Upper lobe of right lung (tissue), 1 donor: ENCODE measurements around the gene FN3KRP. TPM values are rescaled to one million over a fixed set of nuclear protein-coding genes. Genes with fewer than 3 reads are reported as not detected.
"Not testable (repeated sequence)": the region's sequence is repeated elsewhere in the genome, so short reads cannot be mapped to it uniquely, and the experiment has no call there.

ENCODE experiments used
- ATAC-seq: fragments of 200-7000 bp; cut with Tn5 transposase; one replicate; pipeline ENCODE4 v1.9.1; 2020; ENCODE audit warnings: mild to moderate bottlenecking, moderate library complexity
- DNase-seq: peaks from one replicate; pipeline ENCODE4 v3.0.0-alpha.2; 2020
- H3K27ac ChIP-seq: fragments of 200-600 bp; one replicate; pipeline ENCODE4 v1.8.0; 2022
- H3K27me3 ChIP-seq: fragments of 200-600 bp; one replicate; pipeline ENCODE4 v1.8.0; 2022; ENCODE audit warnings: mild to moderate bottlenecking
- H3K36me3 ChIP-seq: fragments of 200-600 bp; one replicate; pipeline ENCODE4 v1.8.0; 2022
- H3K4me1 ChIP-seq: fragments of 200-600 bp; one replicate; pipeline ENCODE4 v1.8.0; 2022
- H3K4me3 ChIP-seq: fragments of 200-600 bp; one replicate; pipeline ENCODE4 v1.8.0; 2022; ENCODE audit warnings: mild to moderate bottlenecking
- H3K9me3 ChIP-seq: fragments of 200-600 bp; one replicate; pipeline ENCODE4 v1.8.0; 2022
- CTCF ChIP-seq: fragments of 200-600 bp; IDR thresholded peaks from one replicate; pipeline ENCODE4 v1.8.0; 2022; ENCODE audit warnings: antibody characterized with exemption
- intact Hi-C: fragments of 100-400 bp; cut with DNase I; formaldehyde crosslinking; loops from one replicate; pipeline ENCODE4 v1.11.0; 2022
- microRNA-seq: library from miRNA; unstranded; fragments of <30 nt; microRNA quantifications from one replicate; pipeline ENCODE4 v1.2.0, GENCODE V29; 2020; ENCODE audit warnings: borderline microRNAs expressed
- total RNA-seq: library from RNA; stranded (reverse); fragmentation: NEBNext Ultra II Directional; extraction: Animal tissue kit (Norgen Biotek cat#: 25700); gene quantifications from one replicate; pipeline ENCODE4 v1.2.1, GENCODE V29; 2021
- donor health status: DM: no; HTN: yes; CAD: no; lungs with severe emphysema.

The FN3KRP gene
- total RNA-seq, 1 donor from 2014 or later, result 21.4 TPM

GRCh38 chr17:82772026-82772425 is 55.5 kb downstream of the FN3KRP start:
- DNase-seq (no peak), ATAC-seq (peak; percentile 72)
- TF ChIP-seq CTCF, result no peak
- H3K27me3 ChIP-seq, result no peaks in the 10 kb centered on the region
- no peaks in the 10 kb centered on the region for H3K9me3 ChIP-seq
- peaks cover 5% of the 10 kb centered on the region for H3K4me1 ChIP-seq
- no peak overlapping the region for H3K4me3 ChIP-seq
- peaks cover 23% of the 10 kb centered on the region for H3K36me3 ChIP-seq
- H3K27ac ChIP-seq, result no peak overlapping the region
- intact Hi-C loops, result no loop called here

- ATAC-seq, intact Hi-C loops, DNase-seq, H3K4me1 ChIP-seq, H3K27me3 ChIP-seq, H3K9me3 ChIP-seq, H3K36me3 ChIP-seq, H3K27ac ChIP-seq: not testable (repeated sequence)
- H3K4me3 ChIP-seq, result peak overlapping the region; percentile 1
Measured at GRCh38 chr17:82774456-82774855, 58.0 kb downstream of the FN3KRP start.

DNA sequence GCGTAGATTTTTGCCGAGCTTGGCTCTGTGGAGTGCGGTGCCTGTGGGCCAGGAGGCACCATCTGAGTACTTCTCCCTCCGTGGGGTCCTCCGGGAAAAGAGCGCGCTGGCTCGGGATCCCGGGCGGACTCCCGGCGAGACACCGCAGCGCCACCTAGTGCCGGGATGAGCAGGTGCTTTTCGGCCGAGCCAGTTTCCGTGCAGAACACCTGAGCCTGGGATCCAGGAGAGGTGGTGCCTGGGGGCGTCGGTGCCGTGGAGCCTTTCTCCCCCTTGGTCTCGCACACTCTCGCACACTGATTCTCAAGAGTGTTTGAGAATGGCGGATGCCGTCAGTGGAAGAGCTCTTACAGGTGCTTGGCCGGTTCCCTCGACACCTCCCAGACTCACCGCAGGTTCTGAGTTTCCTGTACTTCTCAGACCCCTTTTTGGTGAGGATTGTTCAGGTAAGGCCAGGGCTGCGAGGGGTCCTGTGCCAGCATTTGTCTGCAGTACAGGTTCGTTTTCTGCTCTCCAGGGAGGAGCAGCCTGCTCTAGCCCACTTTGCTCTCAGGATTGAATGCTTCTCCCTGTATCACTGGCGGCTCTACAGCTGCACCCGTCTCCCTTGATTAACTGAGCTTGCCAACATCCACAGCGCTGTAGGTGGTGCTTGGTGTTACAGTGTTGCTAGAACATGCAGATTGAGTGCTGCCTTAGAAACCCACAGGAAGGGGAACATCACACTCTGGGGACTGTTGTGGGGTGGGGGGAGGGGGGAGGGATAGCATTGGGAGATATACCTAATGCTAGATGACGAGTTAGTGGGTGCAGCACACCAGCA is 58.7 kb downstream of the FN3KRP start:
- H3K4me1 ChIP-seq, result peaks cover 5% of the 10 kb centered on the region
- peaks cover 1% of the 10 kb centered on the region for H3K36me3 ChIP-seq
- H3K4me3 ChIP-seq, result peak overlapping the region; percentile 1
- DNase-seq, result peak; percentile 87
- no peaks in the 10 kb centered on the region for H3K9me3 ChIP-seq
- H3K27ac ChIP-seq, result no peak overlapping the region
- TF ChIP-seq CTCF, result peak; percentile 84
- no peaks in the 10 kb centered on the region for H3K27me3 ChIP-seq
- intact Hi-C loops, result no loop called here
- ATAC-seq, result peak; percentile 87

DNA sequence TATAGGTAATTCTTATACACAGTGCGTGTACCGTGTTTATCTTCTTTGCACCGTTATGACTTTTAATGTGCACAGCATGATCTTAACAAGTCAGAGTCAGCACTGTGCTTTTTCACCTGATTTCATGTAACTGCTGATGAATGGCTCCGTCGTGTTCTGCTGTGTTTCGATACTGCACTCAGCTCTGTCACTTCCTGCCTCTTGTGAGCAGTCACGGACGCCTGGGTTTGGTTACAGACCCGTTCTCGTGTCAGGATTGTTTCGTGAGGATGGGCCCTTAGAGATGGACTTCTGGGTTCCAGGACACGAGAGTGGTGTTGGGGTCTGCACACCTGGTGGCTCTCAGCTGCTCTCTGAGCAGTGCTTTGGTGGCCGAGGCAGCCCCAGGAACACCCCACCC is 59.9 kb downstream of the FN3KRP start:
- H3K27me3 ChIP-seq, result no peaks in the 10 kb centered on the region
- peaks cover 5% of the 10 kb centered on the region for H3K4me1 ChIP-seq
- H3K27ac ChIP-seq, result no peak overlapping the region
- H3K4me3 ChIP-seq, result no peak overlapping the region
- ATAC-seq, result no peak
- intact Hi-C loops, result no loop called here
- H3K9me3 ChIP-seq, result no peaks in the 10 kb centered on the region
- H3K36me3 ChIP-seq, result no peaks in the 10 kb centered on the region
- no peak for TF ChIP-seq CTCF
- DNase-seq, result no peak

Small RNAs within 50 kb of the gene (microRNA-seq; reads per million reads assigned to microRNA genes)
- not detected for gene MIR4525

Other genes starting within 250 kb of the FN3KRP start
- 62.4 TPM for gene FOXK2, start 197.0 kb upstream of the FN3KRP start, total RNA-seq
- gene WDR45B, start 68.3 kb upstream of the FN3KRP start, total RNA-seq, result 65.1 TPM
- 11.5 TPM for gene RAB40B, start 18.0 kb upstream of the FN3KRP start, total RNA-seq
- gene FN3K, start 18.9 kb downstream of the FN3KRP start, total RNA-seq, result 27.4 TPM
- 84.5 TPM for gene TBCD, start 35.4 kb downstream of the FN3KRP start, total RNA-seq
- gene ZNF750, start 123.3 kb downstream of the FN3KRP start, total RNA-seq, result 5.6 TPM